Endodermal cell (in vitro differentiated cells): ENCODE results near the gene CAMK4. TPM values are rescaled to one million over a fixed set of nuclear protein-coding genes. Genes with fewer than 3 reads are reported as not detected.
A peak's percentile ranks its signal among the peaks of the same experiment; 100 is the strongest.

Experiments used
- DNase-seq: peaks from one replicate; pipeline ENCODE4 v3.0.0-alpha.2; 2017
- H3K27ac ChIP-seq: 2 replicates; pipeline ENCODE4 v1.5.1; 2013; ENCODE audit warnings: mild to moderate bottlenecking, low read depth, low read length, moderate library complexity
- H3K27me3 ChIP-seq: 2 replicates; pipeline ENCODE4 v1.6.1; 2013; ENCODE audit warnings: mild to moderate bottlenecking, low read length, moderate library complexity; ENCODE audit not compliant: insufficient read depth, control insufficient read depth, poor library complexity, severe bottlenecking
- H3K36me3 ChIP-seq: 2 replicates; pipeline ENCODE4 v1.7.0; 2013; ENCODE audit warnings: mild to moderate bottlenecking, low read length, moderate library complexity; ENCODE audit not compliant: control insufficient read depth, insufficient read depth
- H3K4me1 ChIP-seq: one replicate; pipeline ENCODE4 v1.7.0; 2013; ENCODE audit warnings: low read length; ENCODE audit not compliant: control insufficient read depth, insufficient read depth
- H3K4me3 ChIP-seq: 2 replicates; pipeline ENCODE4 v1.5.1; 2013; ENCODE audit warnings: mild to moderate bottlenecking, low read length, moderate library complexity
- H3K9ac ChIP-seq: 2 replicates; pipeline ENCODE4 v1.6.1; 2013; ENCODE audit warnings: mild to moderate bottlenecking, low read length, moderate library complexity; ENCODE audit not compliant: poor library complexity, severe bottlenecking; ENCODE audit errors: extremely low read depth
- H3K9me3 ChIP-seq: 2 replicates; pipeline ENCODE4 v1.6.1; 2013; ENCODE audit warnings: mild to moderate bottlenecking, low read length, moderate library complexity; ENCODE audit not compliant: control insufficient read depth
- H3K27ac Mint-ChIP-seq: 2 replicates; pipeline ENCODE4 v1.8.0; 2020; ENCODE audit warnings: mixed read lengths
- H3K27me3 Mint-ChIP-seq: 2 replicates; pipeline ENCODE4 v1.8.0; 2021; ENCODE audit warnings: mild to moderate bottlenecking, mixed read lengths; ENCODE audit not compliant: insufficient read depth
- H3K36me3 Mint-ChIP-seq: 2 replicates; pipeline ENCODE4 v1.8.0; 2020; ENCODE audit warnings: low read depth, mixed read lengths
- H3K4me1 Mint-ChIP-seq: 2 replicates; pipeline ENCODE4 v1.8.0; 2020; ENCODE audit warnings: mixed read lengths
- H3K4me3 Mint-ChIP-seq: 2 replicates; pipeline ENCODE4 v1.8.0; 2020; ENCODE audit warnings: mild to moderate bottlenecking, moderate library complexity, mixed read lengths
- H3K9me3 Mint-ChIP-seq: 2 replicates; pipeline ENCODE4 v1.8.0; 2020; ENCODE audit warnings: mild to moderate bottlenecking, mixed read lengths
- WGBS, 2 experiments: methylation state at CpG; one replicate each; pipeline versions ENCODE4 v1.1.5 to v1.1.7; 2013; ENCODE audit warnings: missing lambda C conversion rate in 2 of 2, mixed read lengths in 1 of 2; ENCODE audit not compliant: insufficient coverage in 1 of 2, insufficient read length in 1 of 2; 5-methylcytosine and 5-hydroxymethylcytosine counted together
- total RNA-seq, 2 donors: library from RNA; stranded (reverse); fragmentation: NEBNext Ultra II Directional in 1 of 2; extraction: Animal tissue kit (Norgen Biotek cat#: 25700) in 1 of 2; gene quantifications; 2 replicates in 1 of 2; 3 replicates in 1 of 2; pipeline ENCODE4 v1.2.1, GENCODE V29; 2021
- TF ChIP-seq, protein P1 (sequence below): fragments of 200-600 bp; sonication (generic); conservative IDR thresholded peaks from 2 replicates; pipeline ENCODE4 v1.5.0; 2021; ENCODE audit warnings: antibody characterized with exemption, mild to moderate bottlenecking

The CAMK4 gene
- total RNA-seq, 2 donors from 2014 or later, result 2.8 to 3.9 TPM

GRCh38 chr5:111211341-111211740, 12.8 kb upstream of the CAMK4 start:
- Histone ChIP-seq H3K27ac (no peak overlapping the region), H3K4me1 (no peaks in the 10 kb centered on the region), H3K9ac (no peak overlapping the region), H3K36me3 (no peaks in the 10 kb centered on the region), H3K27me3 (no peaks in the 10 kb centered on the region), H3K4me3 (no peak overlapping the region), H3K9me3 (no peaks in the 10 kb centered on the region)
- no peaks in the 10 kb centered on the region for H3K36me3 Mint-ChIP-seq
- H3K9me3 Mint-ChIP-seq, result no peaks in the 10 kb centered on the region
- no peaks in the 10 kb centered on the region for H3K27me3 Mint-ChIP-seq
- peaks cover 6% of the 10 kb centered on the region for H3K4me1 Mint-ChIP-seq
- TF ChIP-seq, protein P1, sequence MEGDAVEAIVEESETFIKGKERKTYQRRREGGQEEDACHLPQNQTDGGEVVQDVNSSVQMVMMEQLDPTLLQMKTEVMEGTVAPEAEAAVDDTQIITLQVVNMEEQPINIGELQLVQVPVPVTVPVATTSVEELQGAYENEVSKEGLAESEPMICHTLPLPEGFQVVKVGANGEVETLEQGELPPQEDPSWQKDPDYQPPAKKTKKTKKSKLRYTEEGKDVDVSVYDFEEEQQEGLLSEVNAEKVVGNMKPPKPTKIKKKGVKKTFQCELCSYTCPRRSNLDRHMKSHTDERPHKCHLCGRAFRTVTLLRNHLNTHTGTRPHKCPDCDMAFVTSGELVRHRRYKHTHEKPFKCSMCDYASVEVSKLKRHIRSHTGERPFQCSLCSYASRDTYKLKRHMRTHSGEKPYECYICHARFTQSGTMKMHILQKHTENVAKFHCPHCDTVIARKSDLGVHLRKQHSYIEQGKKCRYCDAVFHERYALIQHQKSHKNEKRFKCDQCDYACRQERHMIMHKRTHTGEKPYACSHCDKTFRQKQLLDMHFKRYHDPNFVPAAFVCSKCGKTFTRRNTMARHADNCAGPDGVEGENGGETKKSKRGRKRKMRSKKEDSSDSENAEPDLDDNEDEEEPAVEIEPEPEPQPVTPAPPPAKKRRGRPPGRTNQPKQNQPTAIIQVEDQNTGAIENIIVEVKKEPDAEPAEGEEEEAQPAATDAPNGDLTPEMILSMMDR, result no peak
- no peak overlapping the region for H3K27ac Mint-ChIP-seq
- 100% methylated on average over 1 of the region's 1 CpG; no CpG with 5 or more reads in 1 of the 2 experiments for WGBS, 2 experiments
- no peak for DNase-seq
- no peak overlapping the region for H3K4me3 Mint-ChIP-seq

- Mint-ChIP-seq H3K27me3 (no peaks in the 10 kb centered on the region), H3K4me3 (no peak overlapping the region), H3K36me3 (no peaks in the 10 kb centered on the region), H3K4me1 (peaks cover 6% of the 10 kb centered on the region), H3K27ac (no peak overlapping the region), H3K9me3 (no peaks in the 10 kb centered on the region)
- Histone ChIP-seq H3K4me1 (no peaks in the 10 kb centered on the region), H3K4me3 (no peak overlapping the region), H3K27ac (no peak overlapping the region), H3K27me3 (no peaks in the 10 kb centered on the region), H3K9me3 (no peaks in the 10 kb centered on the region), H3K9ac (no peak overlapping the region), H3K36me3 (no peaks in the 10 kb centered on the region)
- peak; percentile 51 for DNase-seq
- WGBS, 2 experiments, result 76% methylated on average over 2 of the region's 2 CpGs; no CpG with 5 or more reads in 1 of the 2 experiments
- TF ChIP-seq, protein P1, result no peak
These were observed 10.0 kb upstream of the CAMK4 start for GRCh38 chr5:111214052-111214742.

DNA sequence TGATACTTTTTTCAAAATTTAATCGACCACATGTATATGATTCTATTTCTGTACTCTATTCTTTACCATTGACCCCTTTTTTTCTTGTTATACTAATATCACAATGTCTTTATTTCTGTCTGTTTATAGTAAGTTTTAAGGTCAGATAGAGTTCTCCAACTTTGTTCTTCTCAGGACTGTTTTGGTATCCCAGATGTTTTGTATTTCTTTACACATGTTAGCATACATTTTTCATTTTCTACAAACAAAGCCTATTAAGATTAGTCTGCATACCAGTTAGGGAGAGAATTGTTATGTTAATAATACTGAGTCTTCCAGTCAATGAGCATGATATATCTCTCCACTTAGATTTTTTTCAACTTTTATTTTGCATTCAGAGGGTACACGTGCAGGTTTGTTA, 8.2 kb upstream of the CAMK4 start:
- no peaks in the 10 kb centered on the region for H3K36me3 ChIP-seq
- 100% methylated on average over 1 to 2 of the region's 2 CpGs for WGBS, 2 experiments
- Mint-ChIP-seq H3K36me3 (no peaks in the 10 kb centered on the region), H3K4me3 (no peak overlapping the region), H3K4me1 (peaks cover 6% of the 10 kb centered on the region), H3K27ac (no peak overlapping the region), H3K27me3 (no peaks in the 10 kb centered on the region), H3K9me3 (no peaks in the 10 kb centered on the region)
- no peak overlapping the region for H3K4me3 ChIP-seq
- DNase-seq, result no peak
- H3K9ac ChIP-seq, result no peak overlapping the region
- H3K9me3 ChIP-seq, result no peaks in the 10 kb centered on the region
- H3K4me1 ChIP-seq, result no peaks in the 10 kb centered on the region
- no peak overlapping the region for H3K27ac ChIP-seq
- no peaks in the 10 kb centered on the region for H3K27me3 ChIP-seq
- TF ChIP-seq, protein P1, result no peak
